C4-2B (cell line): ENCODE data around the gene CRIP2.

ENCODE experiments used
- ZFX ChIP-seq: fragments of 450-650 bp; IDR thresholded peaks from 2 replicates; pipeline ENCODE4 v1.6.1; 2017
- TF ChIP-seq, protein P1 (sequence below): fragments of 450-650 bp; conservative IDR thresholded peaks from 2 replicates; pipeline ENCODE4 v1.5.1; 2017; ENCODE audit warnings: mild to moderate bottlenecking

DNA sequence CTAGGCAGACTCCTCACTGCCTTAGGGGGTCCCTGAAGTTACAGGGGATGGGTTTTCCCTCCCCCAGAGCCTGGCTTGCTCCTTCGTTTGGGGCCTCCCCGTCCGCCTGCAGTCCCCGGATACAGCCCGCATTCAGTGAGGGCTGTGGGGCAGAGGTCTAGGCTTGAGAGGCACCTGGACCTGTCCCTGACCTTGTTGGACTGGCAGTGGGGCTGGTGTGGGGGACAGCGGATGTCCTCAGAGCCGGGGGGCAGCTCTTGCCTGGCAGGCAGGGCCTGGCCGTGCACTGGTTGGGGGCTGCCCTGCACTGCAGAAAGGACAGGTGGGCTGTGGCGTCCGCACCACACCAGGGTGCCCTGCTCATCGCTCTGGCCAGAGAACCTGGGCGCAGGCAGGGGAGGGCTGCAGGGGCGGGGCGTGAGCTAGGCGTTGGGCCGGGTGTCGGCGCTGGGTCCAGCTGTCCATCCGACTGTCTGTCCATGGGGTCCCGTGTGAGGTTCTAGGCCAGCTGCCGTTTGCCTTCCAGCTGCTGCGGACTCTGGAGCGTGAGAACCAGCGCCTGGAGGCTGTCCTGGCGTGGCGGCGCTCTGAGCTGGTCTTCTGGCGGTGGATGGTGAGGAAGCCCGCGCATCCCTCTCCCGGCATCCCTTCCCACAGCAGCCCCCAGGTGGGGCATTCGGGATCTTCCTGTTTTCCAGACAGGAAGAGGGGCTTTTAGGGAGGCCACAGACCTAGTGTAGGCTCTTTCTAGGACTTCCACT lies 22.4 kb downstream of the CRIP2 start:
- TF ChIP-seq, protein P1, sequence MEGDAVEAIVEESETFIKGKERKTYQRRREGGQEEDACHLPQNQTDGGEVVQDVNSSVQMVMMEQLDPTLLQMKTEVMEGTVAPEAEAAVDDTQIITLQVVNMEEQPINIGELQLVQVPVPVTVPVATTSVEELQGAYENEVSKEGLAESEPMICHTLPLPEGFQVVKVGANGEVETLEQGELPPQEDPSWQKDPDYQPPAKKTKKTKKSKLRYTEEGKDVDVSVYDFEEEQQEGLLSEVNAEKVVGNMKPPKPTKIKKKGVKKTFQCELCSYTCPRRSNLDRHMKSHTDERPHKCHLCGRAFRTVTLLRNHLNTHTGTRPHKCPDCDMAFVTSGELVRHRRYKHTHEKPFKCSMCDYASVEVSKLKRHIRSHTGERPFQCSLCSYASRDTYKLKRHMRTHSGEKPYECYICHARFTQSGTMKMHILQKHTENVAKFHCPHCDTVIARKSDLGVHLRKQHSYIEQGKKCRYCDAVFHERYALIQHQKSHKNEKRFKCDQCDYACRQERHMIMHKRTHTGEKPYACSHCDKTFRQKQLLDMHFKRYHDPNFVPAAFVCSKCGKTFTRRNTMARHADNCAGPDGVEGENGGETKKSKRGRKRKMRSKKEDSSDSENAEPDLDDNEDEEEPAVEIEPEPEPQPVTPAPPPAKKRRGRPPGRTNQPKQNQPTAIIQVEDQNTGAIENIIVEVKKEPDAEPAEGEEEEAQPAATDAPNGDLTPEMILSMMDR: no peak
- TF ChIP-seq ZFX: no peak
